22Rv1 (cell line): ENCODE measurements around the gene HAS3.

Experiments
- ZFX ChIP-seq: fragments of 450-650 bp; IDR thresholded peaks from 2 replicates; pipeline ENCODE4 v1.6.1; 2017; ENCODE audit warnings: antibody characterized with exemption, borderline replicate concordance
- TF ChIP-seq, protein P1 (sequence below): fragments of 450-650 bp; IDR thresholded peaks from 2 replicates; pipeline ENCODE4 v1.5.1; 2017; ENCODE audit warnings: mild to moderate bottlenecking

- TF ChIP-seq, protein P1, sequence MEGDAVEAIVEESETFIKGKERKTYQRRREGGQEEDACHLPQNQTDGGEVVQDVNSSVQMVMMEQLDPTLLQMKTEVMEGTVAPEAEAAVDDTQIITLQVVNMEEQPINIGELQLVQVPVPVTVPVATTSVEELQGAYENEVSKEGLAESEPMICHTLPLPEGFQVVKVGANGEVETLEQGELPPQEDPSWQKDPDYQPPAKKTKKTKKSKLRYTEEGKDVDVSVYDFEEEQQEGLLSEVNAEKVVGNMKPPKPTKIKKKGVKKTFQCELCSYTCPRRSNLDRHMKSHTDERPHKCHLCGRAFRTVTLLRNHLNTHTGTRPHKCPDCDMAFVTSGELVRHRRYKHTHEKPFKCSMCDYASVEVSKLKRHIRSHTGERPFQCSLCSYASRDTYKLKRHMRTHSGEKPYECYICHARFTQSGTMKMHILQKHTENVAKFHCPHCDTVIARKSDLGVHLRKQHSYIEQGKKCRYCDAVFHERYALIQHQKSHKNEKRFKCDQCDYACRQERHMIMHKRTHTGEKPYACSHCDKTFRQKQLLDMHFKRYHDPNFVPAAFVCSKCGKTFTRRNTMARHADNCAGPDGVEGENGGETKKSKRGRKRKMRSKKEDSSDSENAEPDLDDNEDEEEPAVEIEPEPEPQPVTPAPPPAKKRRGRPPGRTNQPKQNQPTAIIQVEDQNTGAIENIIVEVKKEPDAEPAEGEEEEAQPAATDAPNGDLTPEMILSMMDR: no peak
- TF ChIP-seq ZFX: no peak
These were observed 4.2 kb downstream of the HAS3 start for GRCh38 chr16:69109486-69110270.
